Stimulated activated CD4-positive, alpha-beta T cell treated with anti-CD3 and anti-CD28 coated beads, Interleukin-2, amount 100 ng/mL, for 24 hours (primary cell): ENCODE results near the gene DDX55.
A peak's percentile ranks its signal among the peaks of the same experiment; 100 is the strongest.

Experiments
- DNase-seq, 2 donors: peaks; one replicate each; pipeline ENCODE4 v3.0.0-alpha.2; 2020

DDX55 gene

GRCh38 chr12:123617144-123617543 is 15.2 kb downstream of the DDX55 start:
- no peak for DNase-seq

- DNase-seq: no peak
These were observed 15.7 kb downstream of the DDX55 start for GRCh38 chr12:123617580-123617979.

GRCh38 chr12:123621101-123621500 is 19.2 kb downstream of the DDX55 start:
- DNase-seq: no peak

- DNase-seq: no peak
These were observed 20.0 kb downstream of the DDX55 start for GRCh38 chr12:123621619-123622530.

GRCh38 chr12:123633379-123634141 is 31.7 kb downstream of the DDX55 start, which contains the start of the genes EIF2B1 and GTF2H3:
Gene EIF2B1, minus strand, starts transcription at chr12:123633686. Its CDS starts 129 bp downstream, at chr12:123633557.
Gene GTF2H3, plus strand, starts transcription at chr12:123633829. Its CDS starts 31 bp downstream, at chr12:123633860.
- peak; percentile 97 for DNase-seq

- no peak for DNase-seq
These were observed 32.3 kb downstream of the DDX55 start for GRCh38 chr12:123634142-123634561.

GRCh38 chr12:123643911-123644310 is 42.0 kb downstream of the DDX55 start:
- no peak for DNase-seq

- DNase-seq: no peak
These were observed 43.5 kb downstream of the DDX55 start for GRCh38 chr12:123645380-123645779.

- DNase-seq: no peak
These were observed 44.0 kb downstream of the DDX55 start for GRCh38 chr12:123645878-123646277.

GRCh38 chr12:123648401-123648800 is 46.5 kb downstream of the DDX55 start:
- no peak for DNase-seq

- no peak for DNase-seq
These were observed 52.3 kb downstream of the DDX55 start for GRCh38 chr12:123654129-123654701.

- no peak for DNase-seq
These were observed 53.5 kb downstream of the DDX55 start for GRCh38 chr12:123655420-123655819.

- no peak for DNase-seq
These were observed 54.5 kb downstream of the DDX55 start for GRCh38 chr12:123656392-123656791.

GRCh38 chr12:123657211-123657610 is 55.3 kb downstream of the DDX55 start:
- DNase-seq: no peak

- no peak for DNase-seq
These were observed 58.3 kb downstream of the DDX55 start for GRCh38 chr12:123659996-123660727.

- DNase-seq: no peak
These were observed 65.9 kb downstream of the DDX55 start for GRCh38 chr12:123667771-123668170.
